Measurements from ENCODE around the gene TARBP1. TPM values are rescaled to one million over a fixed set of nuclear protein-coding genes. Genes with fewer than 3 reads are reported as not detected.

Gene TARBP1
- total RNA-seq, 4 donors from 2014 or later, result 5.7 to 11.9 (median 8.2) TPM

DNA sequence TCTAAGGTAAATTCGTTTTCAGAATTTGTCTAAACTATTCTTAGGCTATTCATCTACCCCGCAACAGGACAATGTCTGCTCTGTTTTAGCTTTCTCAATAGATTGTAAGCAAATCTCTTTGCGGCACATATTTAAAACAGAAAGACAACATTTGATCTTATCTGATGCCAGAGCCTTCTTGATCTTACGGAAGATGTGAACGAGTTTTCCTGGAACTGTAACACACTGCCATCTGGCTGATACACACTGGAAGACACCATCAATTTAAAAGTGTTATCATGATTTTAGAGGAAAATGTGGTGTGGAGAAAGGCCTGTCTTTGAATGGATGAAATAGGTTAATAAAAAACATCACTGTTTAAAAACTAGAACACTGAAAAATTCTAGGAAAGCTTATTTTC, 69.7 kb downstream of the TARBP1 start:
- DNase-seq (no peak), ATAC-seq (no peak)
- H3K27ac ChIP-seq, result no peak overlapping the region
- in situ Hi-C loops (cut with MboI; ENCODE audit: low sequenced_read_pairs in 4 of 4), result no loop called here
- no peak for TF ChIP-seq POLR2A (IDR thresholded peaks at IDR 0.05)
- TF ChIP-seq, protein P1, sequence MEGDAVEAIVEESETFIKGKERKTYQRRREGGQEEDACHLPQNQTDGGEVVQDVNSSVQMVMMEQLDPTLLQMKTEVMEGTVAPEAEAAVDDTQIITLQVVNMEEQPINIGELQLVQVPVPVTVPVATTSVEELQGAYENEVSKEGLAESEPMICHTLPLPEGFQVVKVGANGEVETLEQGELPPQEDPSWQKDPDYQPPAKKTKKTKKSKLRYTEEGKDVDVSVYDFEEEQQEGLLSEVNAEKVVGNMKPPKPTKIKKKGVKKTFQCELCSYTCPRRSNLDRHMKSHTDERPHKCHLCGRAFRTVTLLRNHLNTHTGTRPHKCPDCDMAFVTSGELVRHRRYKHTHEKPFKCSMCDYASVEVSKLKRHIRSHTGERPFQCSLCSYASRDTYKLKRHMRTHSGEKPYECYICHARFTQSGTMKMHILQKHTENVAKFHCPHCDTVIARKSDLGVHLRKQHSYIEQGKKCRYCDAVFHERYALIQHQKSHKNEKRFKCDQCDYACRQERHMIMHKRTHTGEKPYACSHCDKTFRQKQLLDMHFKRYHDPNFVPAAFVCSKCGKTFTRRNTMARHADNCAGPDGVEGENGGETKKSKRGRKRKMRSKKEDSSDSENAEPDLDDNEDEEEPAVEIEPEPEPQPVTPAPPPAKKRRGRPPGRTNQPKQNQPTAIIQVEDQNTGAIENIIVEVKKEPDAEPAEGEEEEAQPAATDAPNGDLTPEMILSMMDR (IDR thresholded peaks at IDR 0.05 in 4 of 5, conservative IDR thresholded peaks at IDR 0.05 in 1 of 5), result peak in 1 of 5 experiments; percentile 17
- intact Hi-C loops (cut with DNase I; ENCODE audit: low total_unique reads), result no loop called here
- H3K27me3 ChIP-seq, result no peaks in the 10 kb centered on the region
- no peak overlapping the region for H3K4me3 ChIP-seq
- no peaks in the 10 kb centered on the region for H3K4me1 ChIP-seq
- no peaks in the 10 kb centered on the region for H3K9me3 ChIP-seq
- H3K36me3 ChIP-seq, result peaks cover 0 to 17% of the 10 kb centered on the region in 2 donors

DNA sequence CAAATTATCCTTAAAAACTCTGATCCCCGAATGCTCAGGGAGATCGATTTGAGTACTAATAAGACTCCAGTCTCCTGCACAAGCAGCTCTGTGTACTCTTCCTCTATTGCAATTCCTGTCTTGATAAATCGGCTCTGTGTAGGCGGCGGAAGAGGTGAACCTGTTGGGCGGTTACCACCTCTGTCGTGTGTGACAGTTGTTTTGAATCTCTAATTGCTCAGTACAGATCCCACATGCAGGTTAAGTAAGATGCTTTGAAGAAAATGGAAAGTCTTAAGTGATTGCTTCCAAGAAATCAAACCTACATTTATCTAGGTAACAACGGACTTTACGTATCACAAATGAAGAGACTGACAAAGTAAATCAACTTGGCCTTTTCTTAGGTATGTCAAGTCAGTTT, 70.2 kb downstream of the TARBP1 start:
- intact Hi-C loops (cut with DNase I; ENCODE audit: low total_unique reads) (no loop called here), in situ Hi-C loops (cut with MboI; ENCODE audit: low sequenced_read_pairs in 4 of 4) (no loop called here)
- TF ChIP-seq POLR2A (IDR thresholded peaks at IDR 0.05), result no peak
- TF ChIP-seq, protein P1 (IDR thresholded peaks at IDR 0.05 in 4 of 5, conservative IDR thresholded peaks at IDR 0.05 in 1 of 5), result no peak
- H3K27me3 ChIP-seq, result no peaks in the 10 kb centered on the region
- ATAC-seq (no peak), DNase-seq (no peak)
- no peak overlapping the region for H3K27ac ChIP-seq
- H3K36me3 ChIP-seq, result peaks cover 0 to 11% of the 10 kb centered on the region in 2 donors
- peaks cover 1 to 2% of the 10 kb centered on the region in 2 donors for H3K4me1 ChIP-seq
- H3K4me3 ChIP-seq, result no peak overlapping the region
- no peaks in the 10 kb centered on the region for H3K9me3 ChIP-seq

DNA sequence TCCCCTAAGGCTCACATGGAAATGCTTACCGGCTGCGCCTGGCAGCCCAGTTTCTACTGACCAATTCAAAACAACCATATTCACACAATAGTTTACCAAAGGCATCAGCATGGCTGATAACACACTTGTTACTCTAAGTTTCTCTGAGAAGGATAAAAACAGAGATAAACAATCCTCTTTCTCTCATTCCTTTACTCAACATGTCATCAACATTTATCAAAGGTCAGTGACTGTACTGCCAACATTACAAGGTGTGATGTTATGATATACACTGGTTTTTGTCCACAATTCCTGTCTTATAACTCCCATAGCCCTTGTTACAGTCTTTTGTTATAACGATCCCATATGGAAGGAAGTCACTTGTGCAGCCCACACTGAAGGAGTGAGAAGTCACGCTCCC, 72.1 kb downstream of the TARBP1 start:
- ATAC-seq (no peak), DNase-seq (no peak)
- no peak overlapping the region for H3K27ac ChIP-seq
- H3K36me3 ChIP-seq, result no peaks in the 10 kb centered on the region
- peaks cover 12% of the 10 kb centered on the region in 2 donors for H3K4me1 ChIP-seq
- in situ Hi-C loops (cut with MboI; ENCODE audit: low sequenced_read_pairs in 4 of 4) (no loop called here), intact Hi-C loops (cut with DNase I; ENCODE audit: low total_unique reads) (no loop called here)
- TF ChIP-seq, protein P1 (IDR thresholded peaks at IDR 0.05 in 4 of 5, conservative IDR thresholded peaks at IDR 0.05 in 1 of 5), result no peak
- TF ChIP-seq POLR2A (IDR thresholded peaks at IDR 0.05), result no peak
- H3K9me3 ChIP-seq, result no peaks in the 10 kb centered on the region
- no peaks in the 10 kb centered on the region for H3K27me3 ChIP-seq
- H3K4me3 ChIP-seq, result no peak overlapping the region

DNA sequence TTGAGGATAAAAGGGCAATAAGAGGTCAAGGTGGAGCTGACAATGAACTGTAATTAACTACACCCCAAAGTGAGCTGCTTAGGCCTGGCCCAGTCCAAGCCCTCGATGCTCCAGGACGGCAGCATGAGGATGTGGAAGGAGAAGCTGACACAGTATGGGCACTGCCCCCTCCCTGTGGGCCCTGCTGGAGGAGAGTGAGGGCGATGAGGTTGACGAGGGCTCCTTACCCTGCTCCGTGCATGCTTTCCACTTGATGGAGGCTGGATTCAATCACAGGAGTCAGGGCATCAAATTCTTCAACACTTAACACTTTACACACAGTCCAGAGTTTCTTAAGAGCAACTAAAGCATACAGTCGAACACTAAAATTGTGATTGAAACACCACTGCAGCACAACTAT, 73.3 kb downstream of the TARBP1 start:
- H3K27ac ChIP-seq, result peak overlapping the region in 1 of 4 donors; percentile 77
- intact Hi-C loops (cut with DNase I; ENCODE audit: low total_unique reads), result no loop called here
- H3K9me3 ChIP-seq, result no peaks in the 10 kb centered on the region
- DNase-seq (no peak), ATAC-seq (no peak)
- no peaks in the 10 kb centered on the region for H3K27me3 ChIP-seq
- H3K4me3 ChIP-seq, result no peak overlapping the region
- in situ Hi-C loops (cut with MboI; ENCODE audit: low sequenced_read_pairs in 4 of 4), result no loop called here
- peaks cover 12 to 21% of the 10 kb centered on the region in 2 donors for H3K4me1 ChIP-seq
- no peaks in the 10 kb centered on the region for H3K36me3 ChIP-seq
- TF ChIP-seq, protein P1 (IDR thresholded peaks at IDR 0.05 in 4 of 5, conservative IDR thresholded peaks at IDR 0.05 in 1 of 5), result no peak
- TF ChIP-seq POLR2A (IDR thresholded peaks at IDR 0.05), result no peak

DNA sequence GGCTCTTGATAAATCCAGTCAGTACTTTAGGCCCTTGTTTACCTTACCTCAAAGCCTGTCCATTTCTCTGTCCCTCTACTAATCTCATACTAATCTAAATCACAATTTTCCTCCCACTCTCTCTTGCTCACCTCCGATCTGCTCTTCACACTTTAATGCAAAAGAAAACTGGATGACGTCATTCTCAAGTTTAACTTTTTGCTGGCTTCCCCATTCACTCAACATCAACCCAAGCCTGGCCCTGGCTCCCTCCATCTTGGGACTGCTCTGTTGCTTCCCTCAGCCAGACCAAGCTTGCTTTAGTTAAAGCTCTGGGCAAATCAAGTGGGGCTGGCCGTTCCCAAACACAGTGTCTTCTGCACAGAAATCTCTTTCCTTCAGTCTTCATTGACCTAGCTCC, 76.0 kb downstream of the TARBP1 start:
- no peak for DNase-seq
- Histone ChIP-seq H3K4me3 (no peak overlapping the region), H3K27me3 (no peaks in the 10 kb centered on the region), H3K36me3 (no peaks in the 10 kb centered on the region), H3K9me3 (no peaks in the 10 kb centered on the region), H3K27ac (peak overlapping the region; percentile 68 to 82 (median 79)), H3K4me1 (peaks cover 25 to 33% of the 10 kb centered on the region in 2 donors)
- TF ChIP-seq, protein P1 (IDR thresholded peaks at IDR 0.05 in 4 of 5, conservative IDR thresholded peaks at IDR 0.05 in 1 of 5), result no peak
- no peak for TF ChIP-seq POLR2A (IDR thresholded peaks at IDR 0.05)
- peak in 1 of 2 donors; percentile 37 for ATAC-seq
- intact Hi-C loops (cut with DNase I; ENCODE audit: low total_unique reads) (loop anchor here (5.0 kb wide), 1 partner anchor 74 kb away; the partner anchor contains the start of gene TARBP1), in situ Hi-C loops (cut with MboI; ENCODE audit: low sequenced_read_pairs in 4 of 4) (no loop called here)

Measured in gastrocnemius medialis (tissue), 4 donors.